Measurements from ENCODE around the gene MAP1LC3B. TPM values are rescaled to one million over a fixed set of nuclear protein-coding genes. Genes with fewer than 3 reads are reported as not detected.

Gene MAP1LC3B
- total RNA-seq, 2 donors from 2014 or later = 41.9 to 51.8 TPM

DNA sequence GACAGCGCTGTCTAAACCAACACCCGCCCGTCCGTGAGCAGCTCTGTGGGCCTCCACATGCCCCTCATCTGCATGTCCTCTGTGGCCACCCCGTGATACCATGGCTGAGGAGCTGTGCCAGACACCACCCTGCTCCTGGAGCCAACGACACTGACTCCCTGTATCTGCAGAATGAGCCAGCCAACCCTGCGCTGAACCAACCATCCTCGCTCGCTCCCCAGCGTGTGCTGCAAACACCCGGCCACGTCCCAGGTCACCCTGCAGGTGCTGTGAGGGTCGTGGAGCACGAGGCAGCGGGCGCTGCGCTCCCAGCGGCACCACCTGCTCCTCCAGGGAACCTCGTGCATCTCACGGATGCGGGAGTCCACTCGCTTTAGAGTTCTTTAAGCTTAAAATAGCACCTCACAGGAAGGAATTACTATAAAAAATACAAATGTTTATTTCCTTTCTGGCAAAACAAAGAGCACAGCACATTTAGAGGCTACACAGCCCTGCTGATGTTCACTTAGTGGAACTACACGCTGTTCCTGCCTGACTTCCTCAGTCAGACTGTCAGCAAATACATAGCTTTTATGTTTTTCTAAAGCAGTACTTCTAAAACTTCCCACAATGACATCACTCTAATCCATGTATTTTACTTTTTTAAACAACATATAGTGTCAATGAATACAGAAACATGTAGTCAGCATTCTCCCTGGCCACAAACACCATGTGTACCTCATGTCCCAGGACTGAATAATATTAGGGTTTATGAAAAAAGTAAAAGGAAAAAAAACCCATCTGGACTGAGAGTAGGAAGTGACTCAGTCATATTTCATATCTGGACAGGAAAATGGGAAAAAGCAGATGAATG lies 43.5 kb downstream of the MAP1LC3B start:
- Histone ChIP-seq H3K4me1 (replicated peaks) (no peaks in the 10 kb centered on the region), H3K9me3 (no peaks in the 10 kb centered on the region), H3K27me3 (replicated peaks; ENCODE audit: insufficient read depth) (peaks cover 4% of the 10 kb centered on the region), H3K36me3 (no peaks in the 10 kb centered on the region), H3K4me3 (no peak overlapping the region), H3K27ac (peak overlapping the region; percentile 42 to 46)
- intact Hi-C loops (cut with DNase I) = no loop called here
- 76% methylated on average over 23 of the region's 23 CpGs for WGBS
- no peak for TF ChIP-seq POLR2AphosphoS5 (IDR thresholded peaks at IDR 0.05)
- TF ChIP-seq, protein P1, sequence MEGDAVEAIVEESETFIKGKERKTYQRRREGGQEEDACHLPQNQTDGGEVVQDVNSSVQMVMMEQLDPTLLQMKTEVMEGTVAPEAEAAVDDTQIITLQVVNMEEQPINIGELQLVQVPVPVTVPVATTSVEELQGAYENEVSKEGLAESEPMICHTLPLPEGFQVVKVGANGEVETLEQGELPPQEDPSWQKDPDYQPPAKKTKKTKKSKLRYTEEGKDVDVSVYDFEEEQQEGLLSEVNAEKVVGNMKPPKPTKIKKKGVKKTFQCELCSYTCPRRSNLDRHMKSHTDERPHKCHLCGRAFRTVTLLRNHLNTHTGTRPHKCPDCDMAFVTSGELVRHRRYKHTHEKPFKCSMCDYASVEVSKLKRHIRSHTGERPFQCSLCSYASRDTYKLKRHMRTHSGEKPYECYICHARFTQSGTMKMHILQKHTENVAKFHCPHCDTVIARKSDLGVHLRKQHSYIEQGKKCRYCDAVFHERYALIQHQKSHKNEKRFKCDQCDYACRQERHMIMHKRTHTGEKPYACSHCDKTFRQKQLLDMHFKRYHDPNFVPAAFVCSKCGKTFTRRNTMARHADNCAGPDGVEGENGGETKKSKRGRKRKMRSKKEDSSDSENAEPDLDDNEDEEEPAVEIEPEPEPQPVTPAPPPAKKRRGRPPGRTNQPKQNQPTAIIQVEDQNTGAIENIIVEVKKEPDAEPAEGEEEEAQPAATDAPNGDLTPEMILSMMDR (IDR thresholded peaks at IDR 0.05) = no peak
- TF ChIP-seq POLR2A (IDR thresholded peaks at IDR 0.05) = no peak
- no peak for DNase-seq (ENCODE audit: low spot score)

DNA sequence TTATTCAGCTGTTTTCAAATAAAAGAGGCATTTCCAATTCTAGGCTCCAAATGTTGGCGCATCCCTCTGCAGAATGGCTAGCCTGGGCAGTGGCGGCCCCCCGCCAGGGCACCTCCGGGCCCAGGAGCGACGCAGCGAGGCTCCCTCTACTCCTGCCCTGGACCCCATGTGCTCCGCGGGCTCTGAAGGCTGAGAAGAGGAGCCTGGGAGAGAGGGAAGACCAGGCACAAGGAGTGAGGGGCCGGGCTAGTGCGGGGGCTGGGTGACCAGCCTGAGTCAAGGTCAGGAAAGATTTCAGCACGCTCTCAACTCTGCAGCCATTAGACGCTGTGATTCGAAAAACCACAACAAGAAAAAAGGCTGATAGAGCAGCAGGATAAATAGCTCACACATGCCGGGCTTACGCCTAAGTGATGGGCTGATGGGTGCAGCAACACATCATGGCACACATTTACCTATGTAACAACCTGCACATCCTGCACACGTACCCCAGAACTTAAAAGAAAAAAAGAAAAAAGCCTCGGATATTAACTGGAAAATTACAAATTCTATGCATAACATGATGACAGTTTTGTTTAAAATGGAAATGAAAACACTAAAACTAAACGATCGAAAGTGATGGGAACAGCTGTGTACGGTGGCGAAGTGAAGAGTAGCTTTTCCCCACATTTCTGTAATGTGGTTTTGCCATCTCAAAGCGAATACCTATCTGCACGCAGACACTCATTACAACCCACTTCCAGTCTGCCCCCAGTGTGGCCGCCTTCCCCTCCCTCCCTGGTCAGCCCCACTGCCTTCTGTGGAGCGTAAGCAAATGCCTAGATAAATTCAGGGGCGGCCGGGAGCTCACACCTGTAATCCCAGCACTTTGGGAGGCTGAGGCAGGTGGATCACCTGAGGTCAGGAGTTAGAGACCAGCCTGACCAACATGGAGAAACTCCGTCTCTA lies 44.4 kb downstream of the MAP1LC3B start:
- no peak for DNase-seq (ENCODE audit: low spot score)
- intact Hi-C loops (cut with DNase I) = no loop called here
- no peak overlapping the region for H3K4me3 ChIP-seq
- TF ChIP-seq POLR2A (IDR thresholded peaks at IDR 0.05) (no peak), POLR2AphosphoS5 (IDR thresholded peaks at IDR 0.05) (no peak)
- TF ChIP-seq, protein P1 (IDR thresholded peaks at IDR 0.05) = no peak
- 73% methylated on average over 29 of the region's 29 CpGs for WGBS
- H3K27ac ChIP-seq = peak overlapping the region; percentile 42 to 46
- H3K27me3 ChIP-seq (replicated peaks; ENCODE audit: insufficient read depth) = peaks cover 4% of the 10 kb centered on the region
- no peaks in the 10 kb centered on the region for H3K9me3 ChIP-seq
- no peaks in the 10 kb centered on the region for H3K36me3 ChIP-seq
- H3K4me1 ChIP-seq (replicated peaks) = no peaks in the 10 kb centered on the region

DNA sequence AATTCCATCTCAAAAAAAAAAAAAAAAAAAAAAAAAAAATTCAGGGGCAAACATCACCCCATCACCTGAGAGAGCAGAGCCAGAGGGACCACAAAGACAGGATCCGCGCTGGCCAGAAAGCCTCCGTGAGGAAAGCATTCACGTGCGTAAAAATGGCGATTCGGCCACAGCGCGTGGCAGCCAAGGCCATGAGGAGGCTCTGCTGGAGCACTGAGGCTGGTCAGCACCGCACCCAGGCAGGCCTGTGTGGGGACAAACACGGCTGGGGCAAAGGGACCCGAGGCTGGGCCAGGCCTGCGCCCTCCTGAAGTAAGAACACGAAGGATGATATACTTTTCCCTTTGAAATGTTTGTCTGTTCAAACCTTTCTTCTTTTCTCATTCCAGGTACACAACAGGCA lies 45.2 kb downstream of the MAP1LC3B start:
- no peak overlapping the region for H3K4me3 ChIP-seq
- H3K27me3 ChIP-seq (replicated peaks; ENCODE audit: insufficient read depth) = peaks cover 4% of the 10 kb centered on the region
- intact Hi-C loops (cut with DNase I) = no loop called here
- no peak for DNase-seq (ENCODE audit: low spot score)
- H3K9me3 ChIP-seq = no peaks in the 10 kb centered on the region
- WGBS = 94% methylated on average over 14 of the region's 14 CpGs
- H3K4me1 ChIP-seq (replicated peaks) = no peaks in the 10 kb centered on the region
- TF ChIP-seq POLR2AphosphoS5 (IDR thresholded peaks at IDR 0.05) (no peak), POLR2A (IDR thresholded peaks at IDR 0.05) (no peak)
- no peaks in the 10 kb centered on the region for H3K36me3 ChIP-seq
- no peak overlapping the region for H3K27ac ChIP-seq

DNA sequence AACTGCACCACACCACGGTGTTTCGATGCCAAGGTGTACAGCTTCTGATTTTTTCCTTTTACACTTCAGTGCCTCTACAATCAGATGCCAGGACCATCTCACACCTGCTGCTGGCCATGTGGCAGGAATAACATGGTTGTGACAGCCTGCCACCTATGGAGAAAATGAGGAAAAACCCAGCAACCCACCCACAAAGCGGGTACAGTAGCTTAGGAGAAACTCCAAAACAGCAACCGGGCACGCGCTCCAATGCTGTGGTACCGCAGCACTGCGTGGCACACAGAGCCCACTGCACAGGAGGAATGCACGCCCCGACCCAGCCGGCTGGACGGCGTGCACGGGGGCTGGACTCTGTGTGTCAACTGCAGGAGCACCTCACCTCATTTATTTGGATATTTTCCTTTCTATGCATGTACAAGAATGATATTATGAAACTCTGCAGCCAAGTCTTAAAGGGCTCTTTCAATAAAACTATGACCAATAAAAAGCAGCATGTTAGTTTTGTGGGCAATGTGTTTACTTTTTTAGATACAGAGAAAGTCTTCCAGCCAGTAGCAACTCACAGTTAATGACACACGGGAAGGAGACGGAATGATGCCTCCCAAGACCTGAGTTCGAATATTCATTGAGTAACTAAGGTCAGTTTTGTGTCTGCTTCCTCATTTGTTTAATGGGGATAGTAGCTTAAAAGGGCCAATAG lies 45.9 kb downstream of the MAP1LC3B start:
- Histone ChIP-seq H3K4me3 (no peak overlapping the region), H3K27me3 (replicated peaks; ENCODE audit: insufficient read depth) (peaks cover 4% of the 10 kb centered on the region), H3K36me3 (no peaks in the 10 kb centered on the region), H3K27ac (no peak overlapping the region), H3K4me1 (replicated peaks) (no peaks in the 10 kb centered on the region), H3K9me3 (no peaks in the 10 kb centered on the region)
- TF ChIP-seq POLR2AphosphoS5 (IDR thresholded peaks at IDR 0.05) = peak; percentile 80
- TF ChIP-seq, protein P1 (IDR thresholded peaks at IDR 0.05) = no peak
- intact Hi-C loops (cut with DNase I) = no loop called here
- DNase-seq (ENCODE audit: low spot score) = no peak
- WGBS = 43% methylated on average over 17 of the region's 17 CpGs

DNA sequence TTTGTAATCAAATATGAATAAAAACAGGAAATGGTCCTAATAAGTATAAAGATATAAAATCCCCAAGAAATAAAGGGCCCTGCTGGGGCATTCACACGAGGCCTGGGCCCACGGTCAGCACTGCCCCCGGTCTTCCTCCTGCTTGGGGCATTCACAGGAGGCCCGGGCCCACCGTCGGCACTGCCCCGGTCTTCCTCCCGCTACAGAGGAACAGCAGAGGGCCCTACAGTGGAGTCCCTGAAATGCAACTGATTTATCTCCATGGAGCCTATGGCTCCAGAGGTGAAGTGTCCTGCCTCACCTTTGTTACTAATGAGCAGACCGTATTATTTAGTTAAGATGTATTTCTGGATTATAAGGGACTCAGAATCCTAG lies 46.5 kb downstream of the MAP1LC3B start:
- no peaks in the 10 kb centered on the region for H3K4me1 ChIP-seq (replicated peaks)
- DNase-seq (ENCODE audit: low spot score) = no peak
- H3K4me3 ChIP-seq = no peak overlapping the region
- 69% methylated on average over 9 of the region's 9 CpGs for WGBS
- no peaks in the 10 kb centered on the region for H3K9me3 ChIP-seq
- H3K27me3 ChIP-seq (replicated peaks; ENCODE audit: insufficient read depth) = no peaks in the 10 kb centered on the region
- H3K27ac ChIP-seq = no peak overlapping the region
- intact Hi-C loops (cut with DNase I) = no loop called here
- H3K36me3 ChIP-seq = no peaks in the 10 kb centered on the region
- no peak for TF ChIP-seq POLR2AphosphoS5 (IDR thresholded peaks at IDR 0.05)
